KMS-11 (cell line): ENCODE results near the gene PLB1.

Experiments
- H2AFZ ChIP-seq: fragments of 200-600 bp; sonication (generic); 2 replicates; pipeline ENCODE4 v1.6.1; 2016; ENCODE audit warnings: antibody characterized with exemption, mixed run types, low read depth
- H3K27ac ChIP-seq: fragments of 200-600 bp; sonication (generic); 2 replicates; pipeline ENCODE4 v1.6.1; 2016; ENCODE audit warnings: mild to moderate bottlenecking, mixed run types
- H3K27me3 ChIP-seq: fragments of 200-600 bp; sonication (generic); 2 replicates; pipeline ENCODE4 v1.6.1; 2017; ENCODE audit warnings: mild to moderate bottlenecking, low read depth, mixed run types, moderate library complexity; ENCODE audit not compliant: insufficient read depth
- H3K36me3 ChIP-seq: fragments of 200-600 bp; sonication (generic); 2 replicates; pipeline ENCODE4 v1.6.1; 2017; ENCODE audit warnings: mild to moderate bottlenecking, mixed run types; ENCODE audit not compliant: insufficient read depth
- H3K4me1 ChIP-seq: fragments of 200-600 bp; sonication (generic); 2 replicates; pipeline ENCODE4 v1.6.1; 2016; ENCODE audit warnings: mild to moderate bottlenecking, low read depth, mixed run types; ENCODE audit not compliant: poor library complexity, severe bottlenecking
- H3K4me2 ChIP-seq: fragments of 200-600 bp; sonication (generic); 2 replicates; pipeline ENCODE4 v1.7.0; 2016; ENCODE audit warnings: mild to moderate bottlenecking, mixed run types
- H3K4me3 ChIP-seq: fragments of 200-600 bp; sonication (generic); IDR thresholded peaks from 2 replicates; pipeline ENCODE4 v1.6.1; 2017; ENCODE audit warnings: low read depth, low read length, mixed read lengths; ENCODE audit not compliant: insufficient read depth
- H3K79me2 ChIP-seq: fragments of 200-600 bp; sonication (generic); 2 replicates; pipeline ENCODE4 v1.6.1; 2016; ENCODE audit warnings: low read depth, mixed run types; ENCODE audit not compliant: insufficient read depth
- H3K9ac ChIP-seq: fragments of 200-600 bp; sonication (generic); 2 replicates; pipeline ENCODE4 v1.6.1; 2016; ENCODE audit warnings: mild to moderate bottlenecking, mixed run types
- H4K20me1 ChIP-seq: fragments of 200-600 bp; sonication (generic); 2 replicates; pipeline ENCODE4 v1.6.1; 2016; ENCODE audit warnings: mild to moderate bottlenecking, mixed run types; ENCODE audit not compliant: insufficient read depth
- TF ChIP-seq, protein P1 (sequence below): fragments of 200-600 bp; sonication (generic); conservative IDR thresholded peaks from 2 replicates; pipeline ENCODE4 v1.6.1; 2017; ENCODE audit warnings: low read depth, mild to moderate bottlenecking, antibody characterized with exemption, low read length, moderate library complexity, mixed read lengths

The PLB1 gene

DNA sequence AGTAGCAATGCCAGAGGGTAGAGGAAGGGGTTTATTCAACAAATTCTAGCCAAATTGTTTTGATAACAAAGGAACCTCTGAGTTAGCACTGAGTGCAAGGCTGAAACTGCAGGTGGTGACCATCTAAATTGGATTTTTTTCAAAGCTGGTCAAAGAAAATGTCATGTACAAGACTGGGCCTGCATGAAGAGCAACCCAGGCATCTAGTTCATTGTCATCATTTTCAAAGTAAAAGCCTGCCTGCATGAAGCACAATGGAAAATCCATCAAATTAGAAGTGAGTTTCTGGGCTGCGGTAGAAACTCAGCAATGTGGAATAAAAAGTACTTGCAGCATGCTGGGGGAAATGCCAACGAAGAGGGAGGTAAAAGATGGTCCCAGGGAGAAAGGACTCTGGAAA lies 175.0 kb downstream of the PLB1 start:
- Histone ChIP-seq H4K20me1 (no peaks in the 10 kb centered on the region), H3K27ac (no peak overlapping the region), H3K9ac (no peak overlapping the region), H3K4me2 (no peak overlapping the region), H2AFZ (no peak overlapping the region), H3K79me2 (no peaks in the 10 kb centered on the region), H3K36me3 (no peaks in the 10 kb centered on the region), H3K4me1 (no peaks in the 10 kb centered on the region), H3K27me3 (no peaks in the 10 kb centered on the region), H3K4me3 (no peak overlapping the region)
- TF ChIP-seq, protein P1, sequence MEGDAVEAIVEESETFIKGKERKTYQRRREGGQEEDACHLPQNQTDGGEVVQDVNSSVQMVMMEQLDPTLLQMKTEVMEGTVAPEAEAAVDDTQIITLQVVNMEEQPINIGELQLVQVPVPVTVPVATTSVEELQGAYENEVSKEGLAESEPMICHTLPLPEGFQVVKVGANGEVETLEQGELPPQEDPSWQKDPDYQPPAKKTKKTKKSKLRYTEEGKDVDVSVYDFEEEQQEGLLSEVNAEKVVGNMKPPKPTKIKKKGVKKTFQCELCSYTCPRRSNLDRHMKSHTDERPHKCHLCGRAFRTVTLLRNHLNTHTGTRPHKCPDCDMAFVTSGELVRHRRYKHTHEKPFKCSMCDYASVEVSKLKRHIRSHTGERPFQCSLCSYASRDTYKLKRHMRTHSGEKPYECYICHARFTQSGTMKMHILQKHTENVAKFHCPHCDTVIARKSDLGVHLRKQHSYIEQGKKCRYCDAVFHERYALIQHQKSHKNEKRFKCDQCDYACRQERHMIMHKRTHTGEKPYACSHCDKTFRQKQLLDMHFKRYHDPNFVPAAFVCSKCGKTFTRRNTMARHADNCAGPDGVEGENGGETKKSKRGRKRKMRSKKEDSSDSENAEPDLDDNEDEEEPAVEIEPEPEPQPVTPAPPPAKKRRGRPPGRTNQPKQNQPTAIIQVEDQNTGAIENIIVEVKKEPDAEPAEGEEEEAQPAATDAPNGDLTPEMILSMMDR: no peak

DNA sequence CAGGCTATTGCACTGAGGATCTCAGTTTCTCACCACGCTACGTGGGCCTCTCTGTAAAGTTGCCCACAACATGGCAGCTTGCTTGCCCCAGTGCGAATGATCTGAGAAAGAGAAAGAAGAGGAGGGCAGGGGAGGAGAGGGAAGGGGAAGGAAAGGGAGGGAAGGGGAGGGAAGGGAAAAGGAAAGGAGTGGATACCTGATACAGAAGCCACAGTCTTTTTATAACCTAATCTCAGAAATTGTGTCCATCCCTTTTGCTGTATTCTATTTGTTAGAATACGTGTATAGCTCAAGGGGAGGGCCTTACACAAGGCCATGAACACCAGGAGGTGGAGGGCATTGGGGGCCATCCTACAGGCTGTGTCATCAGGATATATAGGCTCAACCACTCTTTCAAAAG lies 177.5 kb downstream of the PLB1 start:
- TF ChIP-seq, protein P1: no peak

DNA sequence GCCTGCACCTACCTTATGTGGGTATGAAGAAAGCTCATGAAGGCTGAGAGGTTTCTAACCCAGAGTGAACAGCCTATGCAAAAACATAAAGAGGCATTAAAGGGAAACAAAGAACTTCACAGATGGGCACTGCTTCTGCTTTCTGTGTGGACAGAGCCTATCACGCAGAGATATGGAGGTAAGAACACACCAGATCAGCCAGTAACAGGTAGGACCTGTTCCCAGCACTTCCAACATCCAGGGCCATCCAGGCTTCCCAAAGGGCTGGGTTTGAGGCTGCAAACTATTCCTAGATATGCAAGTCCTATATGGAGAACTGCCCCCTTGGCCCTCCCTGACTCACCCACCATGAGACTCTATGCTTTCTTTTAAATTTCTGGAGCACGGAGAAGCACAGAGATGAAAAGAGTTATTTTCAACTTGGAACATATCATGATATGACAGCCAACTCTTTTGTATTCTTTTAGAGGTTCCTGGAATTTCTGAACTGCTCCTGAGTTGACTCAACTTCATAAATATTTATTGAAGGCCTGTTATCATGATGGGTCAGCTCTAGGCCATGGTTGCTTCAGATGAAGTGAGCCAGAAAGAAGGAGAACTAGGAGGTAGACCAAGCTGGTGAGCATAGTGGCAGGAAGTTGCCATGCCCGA lies 178.3 kb downstream of the PLB1 start:
- no peak overlapping the region for H3K4me3 ChIP-seq
- no peak overlapping the region for H3K9ac ChIP-seq
- H3K79me2 ChIP-seq: no peaks in the 10 kb centered on the region
- no peak overlapping the region for H2AFZ ChIP-seq
- H3K27ac ChIP-seq: no peak overlapping the region
- H4K20me1 ChIP-seq: no peaks in the 10 kb centered on the region
- H3K4me2 ChIP-seq: no peak overlapping the region
- no peaks in the 10 kb centered on the region for H3K4me1 ChIP-seq
- no peaks in the 10 kb centered on the region for H3K36me3 ChIP-seq
- TF ChIP-seq, protein P1: no peak
- no peaks in the 10 kb centered on the region for H3K27me3 ChIP-seq

More for the DNA sequence above, 177.5 kb downstream of the PLB1 start:
- H4K20me1 ChIP-seq: no peaks in the 10 kb centered on the region
- H2AFZ ChIP-seq: no peak overlapping the region
- no peaks in the 10 kb centered on the region for H3K79me2 ChIP-seq
- H3K27ac ChIP-seq: no peak overlapping the region
- no peak overlapping the region for H3K9ac ChIP-seq
- no peak overlapping the region for H3K4me2 ChIP-seq
- H3K4me1 ChIP-seq: no peaks in the 10 kb centered on the region
- no peak overlapping the region for H3K4me3 ChIP-seq
- H3K27me3 ChIP-seq: no peaks in the 10 kb centered on the region
- H3K36me3 ChIP-seq: no peaks in the 10 kb centered on the region

DNA sequence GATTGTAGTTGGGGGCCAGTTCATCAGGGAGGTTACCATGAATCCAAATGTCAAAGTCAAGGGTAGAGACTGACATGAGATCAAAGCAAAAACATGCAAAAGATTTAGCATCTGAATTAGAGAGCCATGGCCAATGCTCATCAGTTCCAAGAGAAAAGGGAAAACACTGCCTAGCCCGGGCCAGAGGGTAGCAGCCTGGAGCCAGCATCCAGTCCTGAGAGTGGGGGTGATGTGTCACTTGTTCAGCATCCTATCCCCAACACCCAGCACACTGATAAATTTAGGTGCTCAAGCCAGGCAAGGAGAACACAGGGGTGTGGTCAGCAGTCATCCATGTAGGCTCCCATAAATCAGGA lies 178.8 kb downstream of the PLB1 start:
- H3K79me2 ChIP-seq: no peaks in the 10 kb centered on the region
- TF ChIP-seq, protein P1: no peak
- H2AFZ ChIP-seq: no peak overlapping the region
- H3K4me3 ChIP-seq: no peak overlapping the region
- H3K4me1 ChIP-seq: no peaks in the 10 kb centered on the region
- H3K27me3 ChIP-seq: no peaks in the 10 kb centered on the region
- H3K27ac ChIP-seq: no peak overlapping the region
- H3K4me2 ChIP-seq: no peak overlapping the region
- H3K9ac ChIP-seq: no peak overlapping the region
- no peaks in the 10 kb centered on the region for H4K20me1 ChIP-seq
- no peaks in the 10 kb centered on the region for H3K36me3 ChIP-seq
